Activated naive CD8-positive, alpha-beta T cell (primary cell): Measurements from ENCODE around the gene TADA1.
"Not testable (repeated sequence)": the region's sequence is repeated elsewhere in the genome, so short reads cannot be mapped to it uniquely, and the experiment has no call there.

Experiments
- H3K27ac Mint-ChIP-seq: one replicate; pipeline ENCODE4 v1.8.0; 2021; ENCODE audit warnings: mixed read lengths
- H3K27me3 Mint-ChIP-seq: one replicate; pipeline ENCODE4 v1.8.0; 2021; ENCODE audit warnings: mixed read lengths
- H3K36me3 Mint-ChIP-seq: one replicate; pipeline ENCODE4 v1.8.0; 2021; ENCODE audit warnings: mixed read lengths
- H3K4me1 Mint-ChIP-seq: one replicate; pipeline ENCODE4 v1.8.0; 2021; ENCODE audit warnings: low read depth, mixed read lengths
- H3K4me3 Mint-ChIP-seq: one replicate; pipeline ENCODE4 v1.8.0; 2021; ENCODE audit warnings: mild to moderate bottlenecking, mixed read lengths
- H3K9me3 Mint-ChIP-seq: one replicate; pipeline ENCODE4 v1.8.0; 2021; ENCODE audit warnings: low read depth, mixed read lengths

TADA1 gene

DNA sequence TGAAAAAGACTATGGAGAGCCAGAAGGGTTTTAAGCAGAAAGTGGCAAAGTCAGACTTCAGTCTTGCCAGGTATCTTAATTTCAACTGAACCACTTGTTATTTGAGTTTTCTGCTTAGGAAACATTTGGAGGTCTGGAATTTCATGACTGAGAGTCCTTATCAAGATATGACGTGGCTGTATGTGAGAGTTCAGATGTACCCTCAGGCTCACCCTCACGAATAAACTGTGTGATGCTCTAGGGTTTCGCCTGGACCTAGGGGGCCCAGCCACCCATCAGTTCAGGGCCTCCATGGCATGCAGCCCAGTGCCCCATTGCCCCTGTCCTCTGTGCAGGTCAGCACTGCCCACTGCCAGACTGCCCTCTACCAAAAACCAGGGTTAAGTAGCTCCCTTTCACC lies 30.6 kb upstream of the TADA1 start:
- H3K4me1 Mint-ChIP-seq: peaks cover 6% of the 10 kb centered on the region
- no peaks in the 10 kb centered on the region for H3K36me3 Mint-ChIP-seq
- H3K27me3 Mint-ChIP-seq: peaks cover 1% of the 10 kb centered on the region
- no peak overlapping the region for H3K4me3 Mint-ChIP-seq
- H3K27ac Mint-ChIP-seq: no peak overlapping the region
- H3K9me3 Mint-ChIP-seq: no peaks in the 10 kb centered on the region

GRCh38 chr1:166905900-166906299 lies 29.8 kb upstream of the TADA1 start:
- Mint-ChIP-seq H3K27ac (no peak overlapping the region), H3K27me3 (peaks cover 1% of the 10 kb centered on the region), H3K4me1 (peaks cover 5% of the 10 kb centered on the region), H3K9me3 (no peaks in the 10 kb centered on the region), H3K4me3 (no peak overlapping the region), H3K36me3 (no peaks in the 10 kb centered on the region)

DNA sequence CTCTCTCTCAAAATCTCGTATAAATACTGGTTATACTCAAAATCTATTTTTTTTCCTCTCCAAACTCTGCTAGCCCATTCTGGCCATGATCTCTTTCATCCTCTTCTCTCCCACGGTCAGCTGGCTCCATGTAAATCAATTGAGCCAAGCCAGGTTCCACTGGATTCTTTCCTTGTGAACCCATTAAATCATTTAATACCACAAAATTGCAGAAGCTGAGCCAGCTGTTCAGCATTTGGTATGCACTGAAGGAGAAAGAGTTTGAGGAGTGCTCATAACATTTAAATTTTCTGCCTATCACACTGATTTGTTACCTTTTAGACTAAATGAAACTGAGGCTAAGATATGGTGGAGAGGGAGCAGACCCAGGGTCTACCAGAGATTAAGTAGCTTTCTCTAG lies 29.1 kb upstream of the TADA1 start:
- H3K27ac Mint-ChIP-seq: no peak overlapping the region
- no peaks in the 10 kb centered on the region for H3K4me1 Mint-ChIP-seq
- no peaks in the 10 kb centered on the region for H3K9me3 Mint-ChIP-seq
- no peak overlapping the region for H3K4me3 Mint-ChIP-seq
- peaks cover 1% of the 10 kb centered on the region for H3K27me3 Mint-ChIP-seq
- no peaks in the 10 kb centered on the region for H3K36me3 Mint-ChIP-seq

GRCh38 chr1:166903232-166903631 lies 27.2 kb upstream of the TADA1 start:
- Mint-ChIP-seq H3K36me3 (peaks cover 2% of the 10 kb centered on the region), H3K27me3 (peaks cover 1% of the 10 kb centered on the region), H3K27ac (no peak overlapping the region), H3K9me3 (peaks cover 4% of the 10 kb centered on the region), H3K4me3 (no peak overlapping the region), H3K4me1 (no peaks in the 10 kb centered on the region)

DNA sequence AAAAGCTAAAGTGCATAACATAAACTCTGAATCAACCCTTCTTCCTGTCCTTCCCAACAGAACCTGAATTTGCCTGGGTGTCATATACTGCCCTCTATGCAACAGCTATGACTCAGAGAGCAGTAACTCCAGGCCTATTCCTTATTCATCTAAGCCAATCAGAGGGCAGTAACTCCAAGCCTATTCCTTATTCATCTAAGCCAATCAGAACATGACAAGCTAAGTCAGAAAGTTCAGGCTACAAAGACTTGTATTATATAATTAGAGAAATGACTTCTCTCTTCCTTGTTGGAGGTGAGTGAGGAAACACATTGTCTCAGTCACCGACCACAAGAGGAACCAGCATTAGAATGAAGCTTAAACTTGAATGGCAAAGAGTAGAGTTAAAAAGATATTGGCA lies 26.2 kb upstream of the TADA1 start:
- Mint-ChIP-seq H3K27ac (no peak overlapping the region), H3K9me3 (peaks cover 4% of the 10 kb centered on the region), H3K36me3 (peaks cover 2% of the 10 kb centered on the region), H3K4me1 (no peaks in the 10 kb centered on the region), H3K4me3 (no peak overlapping the region), H3K27me3 (peaks cover 1% of the 10 kb centered on the region)

DNA sequence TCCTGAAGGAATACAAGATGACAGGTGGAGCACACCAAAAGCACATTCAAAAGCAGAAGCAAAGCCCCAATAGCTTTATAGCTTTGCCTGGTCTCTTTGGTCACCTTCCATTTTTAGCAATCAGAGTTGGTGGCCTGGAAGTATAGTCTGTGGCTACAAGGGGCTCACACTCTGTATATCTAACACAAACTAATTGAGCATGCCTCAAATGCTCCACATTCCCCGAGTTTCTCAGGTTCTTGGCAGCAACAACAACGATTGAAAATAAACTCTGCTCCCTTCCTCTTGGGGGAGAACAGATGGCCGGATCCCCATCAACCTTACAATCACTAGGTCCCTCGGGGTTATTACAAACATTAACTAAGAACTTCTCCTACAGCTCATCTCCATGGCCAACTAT lies 24.9 kb upstream of the TADA1 start:
- peaks cover 5% of the 10 kb centered on the region for H3K27me3 Mint-ChIP-seq
- H3K9me3 Mint-ChIP-seq: peaks cover 7% of the 10 kb centered on the region
- no peak overlapping the region for H3K4me3 Mint-ChIP-seq
- H3K27ac Mint-ChIP-seq: no peak overlapping the region
- peaks cover 5% of the 10 kb centered on the region for H3K36me3 Mint-ChIP-seq
- no peaks in the 10 kb centered on the region for H3K4me1 Mint-ChIP-seq

DNA sequence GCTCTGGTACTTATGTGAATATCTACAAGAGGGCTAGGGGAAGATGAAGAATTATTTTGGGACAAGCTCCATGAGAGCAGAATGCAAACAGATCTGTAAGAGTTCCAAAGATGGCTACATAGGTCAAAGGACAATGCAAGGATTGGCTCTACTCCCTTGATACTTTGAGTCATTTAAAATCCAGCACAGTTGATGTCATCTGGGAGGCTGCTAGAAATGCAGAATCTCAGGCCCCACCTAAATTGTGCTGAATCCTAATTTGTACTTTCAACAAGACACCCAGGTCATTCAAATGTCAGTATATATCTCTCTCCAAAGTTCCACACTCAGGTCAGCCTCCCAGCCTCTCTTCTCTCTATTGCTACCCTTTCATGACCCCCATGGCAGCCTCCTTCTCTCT lies 23.7 kb upstream of the TADA1 start:
- no peaks in the 10 kb centered on the region for H3K4me1 Mint-ChIP-seq
- H3K36me3 Mint-ChIP-seq: peaks cover 5% of the 10 kb centered on the region
- peaks cover 8% of the 10 kb centered on the region for H3K27me3 Mint-ChIP-seq
- H3K9me3 Mint-ChIP-seq: peaks cover 7% of the 10 kb centered on the region
- H3K4me3 Mint-ChIP-seq: no peak overlapping the region
- no peak overlapping the region for H3K27ac Mint-ChIP-seq

DNA sequence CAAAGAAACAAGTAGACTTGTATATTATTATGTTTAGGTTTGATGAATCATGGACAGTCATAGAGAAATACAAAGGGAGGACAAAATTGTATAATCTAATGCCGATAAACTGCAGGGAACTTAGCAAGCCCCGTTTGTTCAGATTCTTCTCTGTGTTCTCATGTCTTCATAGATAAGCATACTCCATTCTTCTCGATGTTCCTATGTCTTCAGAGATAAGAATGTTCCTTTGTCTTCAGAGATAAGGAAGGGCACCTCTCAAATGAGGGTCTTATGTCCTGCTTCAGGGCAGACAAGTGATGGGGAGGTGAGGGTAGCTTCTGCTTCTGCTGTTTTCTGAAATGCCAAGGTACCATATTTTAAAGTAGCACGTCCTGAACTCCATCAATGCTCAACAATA lies 19.7 kb upstream of the TADA1 start:
- Mint-ChIP-seq H3K36me3 (peaks cover 5% of the 10 kb centered on the region), H3K4me1 (no peaks in the 10 kb centered on the region), H3K9me3 (peaks cover 7% of the 10 kb centered on the region), H3K4me3 (no peak overlapping the region), H3K27me3 (peaks cover 16% of the 10 kb centered on the region), H3K27ac (no peak overlapping the region)

GRCh38 chr1:166889776-166890175 lies 13.7 kb upstream of the TADA1 start:
- Mint-ChIP-seq H3K27ac (no peak overlapping the region), H3K4me3 (no peak overlapping the region), H3K36me3 (no peaks in the 10 kb centered on the region), H3K9me3 (no peaks in the 10 kb centered on the region), H3K27me3 (peaks cover 20% of the 10 kb centered on the region), H3K4me1 (peaks cover 7% of the 10 kb centered on the region)

DNA sequence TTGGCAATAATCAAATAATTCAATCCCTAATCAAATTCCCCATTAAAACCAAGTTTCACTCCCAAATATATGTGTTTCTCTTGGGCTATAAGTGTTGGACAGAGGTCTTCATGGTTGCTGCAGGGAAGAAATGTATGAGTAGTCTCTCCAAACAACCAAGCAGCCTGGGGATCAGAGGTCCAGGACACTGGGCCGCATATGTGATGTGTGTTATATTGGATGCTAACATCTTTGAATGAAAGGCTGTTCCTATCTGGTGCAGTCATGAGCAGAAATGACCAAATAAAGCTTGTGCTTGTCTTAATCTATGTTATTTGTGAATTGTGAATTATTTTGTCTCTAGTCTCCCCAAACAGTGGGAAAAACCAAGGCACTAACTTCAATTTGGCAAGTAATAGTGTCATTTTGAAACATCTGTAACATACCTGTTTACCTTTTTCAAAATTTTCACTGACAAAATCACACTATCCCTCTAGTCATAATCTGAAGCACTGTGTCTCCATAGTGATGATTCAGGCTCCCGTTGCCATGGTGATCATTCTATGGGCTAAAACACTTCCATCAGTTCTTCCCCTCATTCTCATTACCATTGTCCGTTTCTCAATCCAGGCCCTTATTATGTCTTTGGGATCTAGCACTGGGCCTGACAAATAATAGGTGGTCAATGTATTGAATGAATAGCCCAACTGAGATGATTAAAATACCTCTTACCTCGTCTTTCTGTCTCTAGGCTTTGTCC lies 12.5 kb upstream of the TADA1 start:
- Mint-ChIP-seq H3K4me1 (peaks cover 17% of the 10 kb centered on the region), H3K27me3 (peaks cover 15% of the 10 kb centered on the region), H3K4me3 (no peak overlapping the region), H3K36me3 (no peaks in the 10 kb centered on the region), H3K27ac (no peak overlapping the region), H3K9me3 (no peaks in the 10 kb centered on the region)

DNA sequence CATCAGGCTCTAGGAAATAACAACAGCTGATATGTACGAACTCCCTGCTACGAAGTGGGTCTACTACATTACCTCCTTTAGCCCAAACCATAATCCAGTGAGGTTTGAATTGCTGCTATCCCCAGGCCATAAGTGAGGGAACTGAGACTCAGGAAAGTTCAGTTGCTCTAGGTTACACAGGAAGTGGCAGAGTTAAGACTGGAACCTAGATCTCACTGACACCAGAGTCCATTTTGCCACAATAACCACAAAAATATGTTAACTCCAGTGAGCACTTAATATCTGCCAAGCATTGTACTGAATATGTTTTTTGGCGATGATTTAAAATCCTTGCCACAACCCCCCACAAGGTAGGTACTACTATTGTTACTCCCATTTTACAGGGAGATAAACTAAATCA lies 8.9 kb upstream of the TADA1 start:
- no peaks in the 10 kb centered on the region for H3K9me3 Mint-ChIP-seq
- no peaks in the 10 kb centered on the region for H3K36me3 Mint-ChIP-seq
- H3K27ac Mint-ChIP-seq: no peak overlapping the region
- H3K4me1 Mint-ChIP-seq: peaks cover 19% of the 10 kb centered on the region
- no peak overlapping the region for H3K4me3 Mint-ChIP-seq
- H3K27me3 Mint-ChIP-seq: peaks cover 17% of the 10 kb centered on the region

- Mint-ChIP-seq H3K9me3 (no peaks in the 10 kb centered on the region), H3K4me3 (no peak overlapping the region), H3K36me3 (no peaks in the 10 kb centered on the region), H3K27me3 (peaks cover 17% of the 10 kb centered on the region), H3K27ac (no peak overlapping the region), H3K4me1 (peaks cover 19% of the 10 kb centered on the region)
Observed at GRCh38 chr1:166884040-166884642, 8.1 kb upstream of the TADA1 start.

GRCh38 chr1:166882893-166883292 lies 6.8 kb upstream of the TADA1 start:
- peaks cover 13% of the 10 kb centered on the region for H3K27me3 Mint-ChIP-seq
- H3K9me3 Mint-ChIP-seq: no peaks in the 10 kb centered on the region
- H3K4me1 Mint-ChIP-seq: peaks cover 19% of the 10 kb centered on the region
- no peak overlapping the region for H3K27ac Mint-ChIP-seq
- no peaks in the 10 kb centered on the region for H3K36me3 Mint-ChIP-seq
- no peak overlapping the region for H3K4me3 Mint-ChIP-seq

GRCh38 chr1:166878173-166878917 lies 2.3 kb upstream of the TADA1 start:
- not testable (repeated sequence) for H3K9me3 Mint-ChIP-seq, H3K27me3 Mint-ChIP-seq, H3K36me3 Mint-ChIP-seq, H3K27ac Mint-ChIP-seq, H3K4me3 Mint-ChIP-seq
- H3K4me1 Mint-ChIP-seq: peaks cover 30% of the 10 kb centered on the region

DNA sequence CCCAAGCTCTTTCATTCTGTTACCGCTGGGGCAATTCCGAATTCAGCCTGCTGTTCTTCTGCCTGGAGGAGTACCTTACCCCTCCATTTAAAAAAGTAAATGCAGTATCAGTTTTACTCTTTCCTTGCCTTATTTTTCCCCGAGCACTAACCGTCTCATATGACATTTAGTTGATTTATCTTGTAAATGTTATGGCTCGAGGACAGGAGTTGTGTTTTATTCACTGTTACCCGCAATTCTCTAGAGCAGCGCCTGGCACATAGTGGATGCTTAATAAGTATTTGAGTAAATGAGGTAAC lies 425 bp upstream of the TADA1 start:
- peaks cover 44% of the 10 kb centered on the region for H3K4me1 Mint-ChIP-seq
- H3K36me3 Mint-ChIP-seq: peaks cover 4% of the 10 kb centered on the region
- no peaks in the 10 kb centered on the region for H3K27me3 Mint-ChIP-seq
- no peaks in the 10 kb centered on the region for H3K9me3 Mint-ChIP-seq
- peak overlapping the region; percentile 99 for H3K27ac Mint-ChIP-seq
- H3K4me3 Mint-ChIP-seq: peak overlapping the region; percentile 98
